ENCODE data around the gene CFL2.

GRCh38 chr14:34700622-34701130 is 13.7 kb downstream of the CFL2 start:
- TF ChIP-seq, protein P1, sequence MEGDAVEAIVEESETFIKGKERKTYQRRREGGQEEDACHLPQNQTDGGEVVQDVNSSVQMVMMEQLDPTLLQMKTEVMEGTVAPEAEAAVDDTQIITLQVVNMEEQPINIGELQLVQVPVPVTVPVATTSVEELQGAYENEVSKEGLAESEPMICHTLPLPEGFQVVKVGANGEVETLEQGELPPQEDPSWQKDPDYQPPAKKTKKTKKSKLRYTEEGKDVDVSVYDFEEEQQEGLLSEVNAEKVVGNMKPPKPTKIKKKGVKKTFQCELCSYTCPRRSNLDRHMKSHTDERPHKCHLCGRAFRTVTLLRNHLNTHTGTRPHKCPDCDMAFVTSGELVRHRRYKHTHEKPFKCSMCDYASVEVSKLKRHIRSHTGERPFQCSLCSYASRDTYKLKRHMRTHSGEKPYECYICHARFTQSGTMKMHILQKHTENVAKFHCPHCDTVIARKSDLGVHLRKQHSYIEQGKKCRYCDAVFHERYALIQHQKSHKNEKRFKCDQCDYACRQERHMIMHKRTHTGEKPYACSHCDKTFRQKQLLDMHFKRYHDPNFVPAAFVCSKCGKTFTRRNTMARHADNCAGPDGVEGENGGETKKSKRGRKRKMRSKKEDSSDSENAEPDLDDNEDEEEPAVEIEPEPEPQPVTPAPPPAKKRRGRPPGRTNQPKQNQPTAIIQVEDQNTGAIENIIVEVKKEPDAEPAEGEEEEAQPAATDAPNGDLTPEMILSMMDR (IDR thresholded peaks at IDR 0.05), result no peak
- TF ChIP-seq POLR2A (IDR thresholded peaks at IDR 0.05), result no peak

All from tibial nerve (tissue), 3 donors.